Measurements from ENCODE around the gene ZNF646. TPM values are rescaled to one million over a fixed set of nuclear protein-coding genes. Genes with fewer than 3 reads are reported as not detected.
A peak's percentile ranks its signal among the peaks of the same experiment; 100 is the strongest.
"Not testable (repeated sequence)": the region's sequence is repeated elsewhere in the genome, so short reads cannot be mapped to it uniquely, and the experiment has no call there.

Gene ZNF646
- total RNA-seq, 1 donor from 2014 or later = 11.6 TPM

DNA sequence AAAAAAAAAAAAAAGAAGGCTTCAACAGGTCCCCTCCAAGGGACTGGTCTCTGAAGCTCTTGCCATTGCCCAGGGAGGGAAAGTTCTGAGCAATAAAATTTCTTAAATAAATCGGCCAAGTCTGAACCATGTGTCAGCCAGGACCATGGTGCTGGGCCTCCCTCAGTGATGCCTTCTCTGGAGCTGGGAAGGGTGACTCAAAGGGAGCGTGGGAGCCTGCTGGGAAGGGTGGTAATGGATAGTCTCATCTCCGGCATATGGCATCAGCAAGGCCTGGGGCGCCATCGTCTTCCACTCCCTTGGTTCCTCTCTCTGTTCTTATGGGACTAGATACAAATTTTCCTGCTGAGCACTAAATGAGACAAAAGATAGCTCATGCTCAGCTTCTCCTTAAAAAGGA, 18.1 kb downstream of the ZNF646 start:
- H3K4me1 ChIP-seq = peaks cover 0 to 3% of the 10 kb centered on the region in 2 donors
- TF ChIP-seq, protein P1, sequence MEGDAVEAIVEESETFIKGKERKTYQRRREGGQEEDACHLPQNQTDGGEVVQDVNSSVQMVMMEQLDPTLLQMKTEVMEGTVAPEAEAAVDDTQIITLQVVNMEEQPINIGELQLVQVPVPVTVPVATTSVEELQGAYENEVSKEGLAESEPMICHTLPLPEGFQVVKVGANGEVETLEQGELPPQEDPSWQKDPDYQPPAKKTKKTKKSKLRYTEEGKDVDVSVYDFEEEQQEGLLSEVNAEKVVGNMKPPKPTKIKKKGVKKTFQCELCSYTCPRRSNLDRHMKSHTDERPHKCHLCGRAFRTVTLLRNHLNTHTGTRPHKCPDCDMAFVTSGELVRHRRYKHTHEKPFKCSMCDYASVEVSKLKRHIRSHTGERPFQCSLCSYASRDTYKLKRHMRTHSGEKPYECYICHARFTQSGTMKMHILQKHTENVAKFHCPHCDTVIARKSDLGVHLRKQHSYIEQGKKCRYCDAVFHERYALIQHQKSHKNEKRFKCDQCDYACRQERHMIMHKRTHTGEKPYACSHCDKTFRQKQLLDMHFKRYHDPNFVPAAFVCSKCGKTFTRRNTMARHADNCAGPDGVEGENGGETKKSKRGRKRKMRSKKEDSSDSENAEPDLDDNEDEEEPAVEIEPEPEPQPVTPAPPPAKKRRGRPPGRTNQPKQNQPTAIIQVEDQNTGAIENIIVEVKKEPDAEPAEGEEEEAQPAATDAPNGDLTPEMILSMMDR (IDR thresholded peaks at IDR 0.05) = no peak
- H3K27me3 ChIP-seq = no peaks in the 10 kb centered on the region
- no peaks in the 10 kb centered on the region for H3K9me3 ChIP-seq
- DNase-seq (ENCODE audit: low spot score in 2 of 2) = no peak
- H3K27ac ChIP-seq = no peak overlapping the region
- H3K4me3 ChIP-seq = no peak overlapping the region
- intact Hi-C loops (cut with DNase I) = loop anchor here (5.0 to 10.0 kb wide), 3 partner anchors 90 to 352 kb away; partner anchors contain the start of genes FUS and ZNF843
- peaks cover 13 to 19% of the 10 kb centered on the region in 2 donors for H3K36me3 ChIP-seq

DNA sequence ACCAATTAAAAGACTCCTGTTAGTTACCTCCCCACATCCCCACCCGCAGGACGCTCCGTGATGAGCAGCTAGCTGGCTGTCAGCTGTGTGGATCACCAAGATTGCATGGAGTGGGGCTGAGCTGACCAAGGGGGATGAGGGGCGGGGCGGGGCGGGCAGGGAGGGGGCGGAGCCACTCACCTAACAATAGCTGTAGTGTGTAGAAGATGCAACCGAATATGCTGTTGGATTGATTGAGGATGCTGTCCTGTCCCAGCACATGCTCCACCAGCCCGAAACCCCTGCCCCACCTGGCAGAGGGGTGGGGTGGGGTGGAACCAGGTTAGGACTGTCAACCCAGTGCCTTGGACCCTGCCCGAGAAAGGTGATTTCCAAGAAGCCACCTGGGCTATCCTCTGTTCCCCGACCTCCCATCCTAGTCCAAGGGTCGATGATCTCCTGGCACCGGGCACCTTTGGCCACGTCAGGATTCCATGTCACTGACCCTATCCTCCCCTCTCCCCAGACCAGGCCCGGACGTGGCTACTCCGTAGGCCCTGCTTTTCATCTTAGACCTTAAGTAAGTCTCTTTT, 19.0 kb downstream of the ZNF646 start:
- Histone ChIP-seq H3K27me3 (no peaks in the 10 kb centered on the region), H3K36me3 (peaks cover 13 to 16% of the 10 kb centered on the region in 2 donors), H3K9me3 (no peaks in the 10 kb centered on the region), H3K4me1 (peaks cover 0 to 3% of the 10 kb centered on the region in 2 donors), H3K4me3 (peak overlapping the region; percentile 94 to 97), H3K27ac (no peak overlapping the region)
- TF ChIP-seq, protein P1 (IDR thresholded peaks at IDR 0.05) = no peak
- no peak for DNase-seq (ENCODE audit: low spot score in 2 of 2)
- intact Hi-C loops (cut with DNase I) = loop anchor here (5.0 to 10.0 kb wide), 3 partner anchors 89 to 352 kb away; partner anchors contain the start of genes FUS and ZNF843

DNA sequence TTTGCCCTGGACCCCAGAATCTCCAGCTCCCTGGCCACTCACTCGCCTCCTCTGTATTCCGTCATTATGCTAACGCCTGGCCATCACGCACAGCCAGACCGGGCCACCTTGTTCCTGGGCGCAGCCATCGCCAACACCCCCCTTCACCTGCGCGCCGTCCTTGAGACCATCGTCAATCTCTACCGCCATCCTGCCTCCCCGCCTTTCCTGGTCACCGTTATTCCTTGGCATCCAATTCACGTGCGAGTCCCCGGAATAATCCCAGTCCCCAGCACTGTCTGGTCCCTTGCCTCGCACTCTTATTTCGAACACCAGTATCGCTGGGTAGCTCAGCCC, 19.8 kb downstream of the ZNF646 start:
- DNase-seq (ENCODE audit: low spot score in 2 of 2) = no peak
- Histone ChIP-seq H3K4me1 (peaks cover 0 to 3% of the 10 kb centered on the region in 2 donors), H3K9me3 (no peaks in the 10 kb centered on the region), H3K27me3 (no peaks in the 10 kb centered on the region), H3K36me3 (peaks cover 13 to 16% of the 10 kb centered on the region in 2 donors), H3K4me3 (peak overlapping the region; percentile 94 to 97), H3K27ac (peak overlapping the region; percentile 86 to 92)
- TF ChIP-seq, protein P1 (IDR thresholded peaks at IDR 0.05) = no peak
- intact Hi-C loops (cut with DNase I) = loop anchor here (1.0 to 10.0 kb wide), 6 partner anchors 20 to 351 kb away; partner anchors contain the start of genes FUS, ZNF646, ZNF668 and ZNF843

DNA sequence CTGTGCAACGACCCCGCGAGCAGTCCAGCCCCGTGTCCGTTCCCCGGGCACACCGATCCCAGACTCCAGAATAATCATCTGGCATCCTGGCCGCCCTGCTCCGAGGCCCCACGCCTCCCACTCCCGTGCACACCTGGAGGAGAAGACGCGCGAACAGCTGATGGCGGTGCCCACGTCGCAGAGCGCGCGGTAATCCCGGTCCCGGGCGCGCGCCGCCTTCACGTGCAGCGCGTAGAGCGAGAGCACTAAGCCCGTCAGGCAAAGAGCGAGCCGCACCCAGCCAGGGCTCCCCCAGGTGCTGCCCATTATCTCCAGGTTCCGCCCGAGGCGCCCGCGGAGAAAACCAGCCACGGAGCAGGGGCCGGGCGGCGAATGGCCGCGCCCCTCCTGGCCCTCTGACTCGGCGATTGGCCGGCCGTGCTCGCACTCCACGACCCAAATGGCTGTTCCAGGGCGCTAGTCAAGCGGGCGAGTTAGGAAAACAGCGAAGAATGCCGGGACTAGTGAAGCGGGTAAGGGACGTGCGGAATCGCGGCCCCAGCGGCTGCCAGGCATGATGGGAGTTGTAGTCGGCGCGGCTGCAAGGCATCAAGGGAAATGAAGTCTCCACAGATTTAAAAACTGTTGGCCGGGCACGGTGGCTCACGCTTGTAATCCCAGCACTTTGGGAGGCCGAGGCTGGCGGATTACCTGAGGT, 20.4 kb downstream of the ZNF646 start, which contains the start of gene VKORC1:
Gene VKORC1 (minus strand): TSS at position 374 of the 697 bp plus-strand sequence. CDS start 68 bp downstream, at position 306.
- peak; percentile 88 to 98 for DNase-seq (ENCODE audit: low spot score in 2 of 2)
- Histone ChIP-seq H3K36me3 (peaks cover 9 to 13% of the 10 kb centered on the region in 2 donors), H3K4me3 (peak within 1 kb of the TSS; percentile 94 to 97), H3K27ac (peak within 1 kb of the TSS; percentile 86 to 92), H3K4me1 (peaks cover 0 to 3% of the 10 kb centered on the region in 2 donors), H3K9me3 (no peaks in the 10 kb centered on the region), H3K27me3 (no peaks in the 10 kb centered on the region)
- TF ChIP-seq, protein P1 (IDR thresholded peaks at IDR 0.05) = no peak
- intact Hi-C loops (cut with DNase I) = loop anchor here (1.0 to 10.0 kb wide), 6 partner anchors 20 to 350 kb away; partner anchors contain the start of genes FUS, ZNF646, ZNF668 and ZNF843

DNA sequence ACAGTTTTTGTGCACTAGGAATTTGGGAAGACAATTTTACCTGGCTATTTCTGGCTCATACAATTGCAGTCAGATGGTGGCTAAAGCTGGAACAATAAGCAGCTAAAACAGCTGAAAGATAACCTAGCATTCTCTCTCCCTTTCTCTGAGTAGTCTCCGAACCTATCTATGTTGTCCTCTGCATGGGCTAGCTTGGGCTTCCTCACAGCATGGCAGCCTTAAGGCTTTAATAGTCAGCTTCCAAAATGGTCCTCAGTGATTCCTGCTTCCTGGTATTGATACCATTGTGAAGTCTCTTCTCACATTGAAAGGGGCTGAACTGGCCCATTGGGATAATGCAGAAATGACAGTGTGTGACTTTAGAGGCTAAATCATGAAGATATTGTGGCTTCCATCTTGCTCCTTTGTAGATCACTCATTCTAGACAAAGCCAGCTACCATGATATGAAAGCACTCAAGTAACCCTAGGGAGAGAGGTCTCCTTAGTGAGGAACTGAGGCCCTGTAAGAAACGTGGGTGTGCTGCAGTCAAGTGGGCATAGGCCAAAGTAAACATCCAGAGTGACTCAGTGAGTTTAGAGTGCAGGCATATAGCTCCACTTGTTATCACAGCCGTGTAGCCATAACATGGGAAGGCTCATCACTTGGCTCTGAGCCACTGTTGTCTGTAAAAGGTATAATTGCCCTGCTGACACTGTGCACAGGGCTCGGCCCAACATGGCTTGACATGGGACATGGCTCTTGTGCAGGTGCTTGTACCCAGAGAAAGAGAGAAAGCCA, 25.8 kb downstream of the ZNF646 start:
- Histone ChIP-seq H3K4me1 (peaks cover 0 to 2% of the 10 kb centered on the region in 2 donors), H3K27me3 (no peaks in the 10 kb centered on the region), H3K9me3 (no peaks in the 10 kb centered on the region), H3K27ac (no peak overlapping the region), H3K4me3 (no peak overlapping the region), H3K36me3 (no peaks in the 10 kb centered on the region)
- intact Hi-C loops (cut with DNase I) = loop anchor here (10.0 kb wide), 1 partner anchor 345 kb away; the partner anchor contains the start of gene ZNF843
- TF ChIP-seq, protein P1 (IDR thresholded peaks at IDR 0.05) = no peak
- DNase-seq (ENCODE audit: low spot score in 2 of 2) = no peak

DNA sequence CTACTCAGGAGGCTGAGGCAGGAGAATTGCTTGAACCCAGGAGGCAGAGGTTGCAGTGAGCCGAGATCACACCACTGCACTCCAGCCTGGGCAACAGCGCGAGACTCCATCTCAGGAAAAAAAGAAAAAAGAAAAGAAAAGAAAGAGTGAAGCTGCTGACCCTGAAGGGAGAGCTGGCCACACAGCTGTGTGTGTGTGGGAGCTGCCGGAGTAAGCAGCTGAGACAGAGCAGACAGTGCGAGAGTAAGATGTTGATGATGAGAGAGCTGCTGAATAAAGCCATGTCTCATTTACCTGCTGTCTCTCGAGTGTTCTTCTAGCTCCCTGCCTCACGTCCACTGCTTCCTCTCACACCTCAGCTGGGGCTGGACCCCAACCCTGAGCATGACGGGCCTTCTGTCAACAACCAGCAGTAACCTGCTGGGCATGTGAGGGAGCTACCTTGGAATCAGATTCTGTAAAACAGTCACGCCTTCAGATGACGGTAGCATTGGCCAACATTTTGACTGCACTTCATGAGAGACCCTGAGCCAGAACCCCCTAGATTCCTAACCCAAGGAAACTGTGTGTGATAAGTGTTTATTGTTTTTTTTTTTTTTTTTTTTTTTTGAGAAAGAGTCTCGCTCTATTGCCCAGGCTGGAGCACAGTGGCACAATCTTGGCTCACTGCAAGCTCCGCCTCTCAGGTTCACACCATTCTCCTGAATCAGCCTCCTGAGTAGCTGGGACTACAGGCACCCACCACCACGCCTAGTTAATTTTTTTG, 26.8 kb downstream of the ZNF646 start:
- DNase-seq (ENCODE audit: low spot score in 2 of 2); intact Hi-C loops (cut with DNase I); H3K4me1 ChIP-seq: not testable (repeated sequence)

More for the DNA sequence above, 26.8 kb downstream of the ZNF646 start:
- H3K27ac ChIP-seq, H3K9me3 ChIP-seq, H3K27me3 ChIP-seq, H3K4me3 ChIP-seq, H3K36me3 ChIP-seq: not testable (repeated sequence)

All from ascending aorta (tissue), 2 donors.